SU-DHL-6 (cell line): ENCODE data around the gene WSB2.

Experiments
- EZH2phosphoT487 ChIP-seq: fragments of 200-600 bp; sonication (generic), shearing (Covaris generic); conservative IDR thresholded peaks from 2 replicates; pipeline ENCODE4 v1.6.1; 2018; ENCODE audit warnings: mild to moderate bottlenecking, antibody characterized with exemption, low read length, moderate library complexity, mixed read lengths
- TF ChIP-seq, protein P1 (sequence below): fragments of 200-600 bp; sonication (generic); IDR thresholded peaks from one replicate; pipeline ENCODE4 v1.5.1; 2017; ENCODE audit warnings: antibody characterized with exemption, mild to moderate bottlenecking, low read length, moderate library complexity; ENCODE audit not compliant: insufficient read depth, poor library complexity, severe bottlenecking

- TF ChIP-seq, protein P1, sequence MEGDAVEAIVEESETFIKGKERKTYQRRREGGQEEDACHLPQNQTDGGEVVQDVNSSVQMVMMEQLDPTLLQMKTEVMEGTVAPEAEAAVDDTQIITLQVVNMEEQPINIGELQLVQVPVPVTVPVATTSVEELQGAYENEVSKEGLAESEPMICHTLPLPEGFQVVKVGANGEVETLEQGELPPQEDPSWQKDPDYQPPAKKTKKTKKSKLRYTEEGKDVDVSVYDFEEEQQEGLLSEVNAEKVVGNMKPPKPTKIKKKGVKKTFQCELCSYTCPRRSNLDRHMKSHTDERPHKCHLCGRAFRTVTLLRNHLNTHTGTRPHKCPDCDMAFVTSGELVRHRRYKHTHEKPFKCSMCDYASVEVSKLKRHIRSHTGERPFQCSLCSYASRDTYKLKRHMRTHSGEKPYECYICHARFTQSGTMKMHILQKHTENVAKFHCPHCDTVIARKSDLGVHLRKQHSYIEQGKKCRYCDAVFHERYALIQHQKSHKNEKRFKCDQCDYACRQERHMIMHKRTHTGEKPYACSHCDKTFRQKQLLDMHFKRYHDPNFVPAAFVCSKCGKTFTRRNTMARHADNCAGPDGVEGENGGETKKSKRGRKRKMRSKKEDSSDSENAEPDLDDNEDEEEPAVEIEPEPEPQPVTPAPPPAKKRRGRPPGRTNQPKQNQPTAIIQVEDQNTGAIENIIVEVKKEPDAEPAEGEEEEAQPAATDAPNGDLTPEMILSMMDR: no peak
- TF ChIP-seq EZH2phosphoT487: no peak
Observed at GRCh38 chr12:118025168-118025567, 35.8 kb downstream of the WSB2 start.
